Tibial artery (tissue), 4 donors: ENCODE data around the gene UBALD1.
A peak's percentile ranks its signal among the peaks of the same experiment; 100 is the strongest.

Experiments
- DNase-seq, 2 donors: peaks; one replicate each; pipeline ENCODE4 v3.0.0-alpha.2; 2019
- H3K27ac ChIP-seq, 2 donors: fragments of 200-600 bp; sonication (generic) in 1 of 2; 1 replicate in 1 of 2; 2 replicates in 1 of 2; pipeline ENCODE4 v1.5.1; 2018 to 2019; ENCODE audit warnings: mild to moderate bottlenecking in 1 of 2
- H3K27me3 ChIP-seq, 2 donors: fragments of 200-600 bp; sonication (generic) in 1 of 2; one replicate each; pipeline versions ENCODE4 v1.5.1 to v1.6.0; 2016 to 2019
- H3K36me3 ChIP-seq, 3 donors: fragments of 200-600 bp; sonication (generic) in 2 of 3; one replicate each; pipeline ENCODE4 v1.5.1; 2016 to 2019; ENCODE audit warnings: mild to moderate bottlenecking in 2 of 3
- H3K4me1 ChIP-seq, 4 donors: fragments of 200-600 bp; sonication (generic) in 2 of 4; 1 replicate in 3 of 4; 2 replicates in 1 of 4; pipeline ENCODE4 v1.5.1; 2016 to 2019
- H3K4me3 ChIP-seq, 2 donors: fragments of 200-600 bp; sonication (generic) in 1 of 2; 1 replicate in 1 of 2; 2 replicates in 1 of 2; pipeline ENCODE4 v1.5.1; 2018 to 2019; ENCODE audit warnings: mild to moderate bottlenecking in 2 of 2
- H3K9me3 ChIP-seq, 3 donors: fragments of 200-600 bp; sonication (generic) in 1 of 3; one replicate each; pipeline ENCODE4 v1.5.1; 2016 to 2019
- intact Hi-C: fragments of 100-400 bp; cut with DNase I; formaldehyde crosslinking; loops from one replicate; pipeline ENCODE4 v1.15.0; 2023; ENCODE audit warnings: low total_unique reads
- TF ChIP-seq, protein P1 (sequence below), 2 experiments: fragments of 200-600 bp in 1 of 2; fragments of 450-650 bp in 1 of 2; IDR thresholded peaks; one replicate each; pipeline ENCODE4 v1.5.1; 2017 to 2019; ENCODE audit warnings: antibody characterized with exemption in 2 of 2, mild to moderate bottlenecking in 1 of 2, moderate library complexity in 1 of 2

The UBALD1 gene

GRCh38 chr16:4614571-4615383 lies at the start of gene UBALD1:
Gene UBALD1 (minus strand): TSS chr16:4614888. CDS start chr16:4614797, 91 bp downstream.
- H3K27me3 ChIP-seq = no peaks in the 10 kb centered on the region
- H3K27ac ChIP-seq = peak within 1 kb of the TSS; percentile 96 to 99
- H3K4me1 ChIP-seq = peaks cover 0 to 75% (median 62%) of the 10 kb centered on the region in 4 donors
- no peaks in the 10 kb centered on the region for H3K9me3 ChIP-seq
- DNase-seq = peak; percentile 88 to 92
- peak within 1 kb of the TSS; percentile 65 to 79 for H3K4me3 ChIP-seq
- TF ChIP-seq, protein P1, sequence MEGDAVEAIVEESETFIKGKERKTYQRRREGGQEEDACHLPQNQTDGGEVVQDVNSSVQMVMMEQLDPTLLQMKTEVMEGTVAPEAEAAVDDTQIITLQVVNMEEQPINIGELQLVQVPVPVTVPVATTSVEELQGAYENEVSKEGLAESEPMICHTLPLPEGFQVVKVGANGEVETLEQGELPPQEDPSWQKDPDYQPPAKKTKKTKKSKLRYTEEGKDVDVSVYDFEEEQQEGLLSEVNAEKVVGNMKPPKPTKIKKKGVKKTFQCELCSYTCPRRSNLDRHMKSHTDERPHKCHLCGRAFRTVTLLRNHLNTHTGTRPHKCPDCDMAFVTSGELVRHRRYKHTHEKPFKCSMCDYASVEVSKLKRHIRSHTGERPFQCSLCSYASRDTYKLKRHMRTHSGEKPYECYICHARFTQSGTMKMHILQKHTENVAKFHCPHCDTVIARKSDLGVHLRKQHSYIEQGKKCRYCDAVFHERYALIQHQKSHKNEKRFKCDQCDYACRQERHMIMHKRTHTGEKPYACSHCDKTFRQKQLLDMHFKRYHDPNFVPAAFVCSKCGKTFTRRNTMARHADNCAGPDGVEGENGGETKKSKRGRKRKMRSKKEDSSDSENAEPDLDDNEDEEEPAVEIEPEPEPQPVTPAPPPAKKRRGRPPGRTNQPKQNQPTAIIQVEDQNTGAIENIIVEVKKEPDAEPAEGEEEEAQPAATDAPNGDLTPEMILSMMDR (IDR thresholded peaks at IDR 0.05) = peak in 1 of 2 experiments; percentile 9
- H3K36me3 ChIP-seq = peaks cover 3 to 7% (median 4%) of the 10 kb centered on the region in 3 donors
- intact Hi-C loops = loop anchor here (10.0 kb wide), 1 partner anchor 140 kb away; the partner anchor contains the start of genes HMOX2 and NMRAL1

DNA sequence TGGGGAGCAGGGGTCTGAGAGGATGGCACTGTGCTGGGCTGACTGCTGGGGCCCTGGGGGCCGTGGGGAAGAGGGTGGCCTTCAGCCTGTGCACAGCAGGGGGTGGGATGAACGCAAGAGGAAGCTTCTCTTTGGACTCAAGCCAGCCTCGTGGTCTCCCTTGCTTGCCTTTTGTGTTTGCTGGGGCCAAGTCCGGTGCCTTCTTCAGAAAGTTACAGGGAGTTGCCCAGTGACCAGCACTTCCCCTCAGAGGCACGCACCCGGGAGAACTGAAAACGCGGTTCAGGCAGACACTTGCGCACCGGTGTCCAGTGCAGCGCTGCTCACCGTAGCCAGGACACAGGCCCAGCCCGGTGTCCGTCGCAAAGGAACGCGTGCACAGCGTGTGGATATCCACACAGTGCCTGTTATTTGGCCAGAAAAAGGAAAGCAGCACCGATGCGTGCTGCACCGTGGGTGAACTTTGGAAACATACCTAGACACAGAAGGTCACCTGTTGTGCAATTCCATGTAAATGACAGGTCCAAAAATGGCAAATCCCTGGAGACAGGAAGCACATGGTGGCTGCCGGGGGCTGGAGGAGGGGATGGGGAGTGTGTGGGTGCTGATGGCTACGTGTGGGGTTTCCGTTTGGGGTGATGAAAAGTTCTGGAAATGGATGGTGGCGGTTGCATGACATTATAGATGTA lies 49.2 kb upstream of the UBALD1 start:
- TF ChIP-seq, protein P1 (IDR thresholded peaks at IDR 0.05) = no peak
- peak; percentile 78 to 83 for DNase-seq
- no peaks in the 10 kb centered on the region for H3K9me3 ChIP-seq

DNA sequence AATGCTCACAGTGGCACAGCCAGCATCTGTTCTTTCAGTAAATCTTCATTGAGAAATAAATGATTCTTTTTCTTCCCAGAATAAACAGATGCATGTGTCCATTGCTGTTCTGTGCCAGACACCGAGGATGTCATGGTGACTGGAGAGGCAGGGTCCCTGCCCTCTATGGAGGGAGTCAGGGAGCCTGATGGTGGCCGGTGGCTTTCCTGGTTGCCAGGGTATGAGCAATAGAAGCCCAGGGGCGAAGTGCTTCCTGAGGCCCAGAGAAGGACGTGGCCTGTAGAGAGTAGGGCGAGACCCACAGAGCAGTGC lies 48.7 kb upstream of the UBALD1 start:
- Histone ChIP-seq H3K4me1 (peaks cover 0 to 21% (median 5%) of the 10 kb centered on the region in 4 donors), H3K27me3 (no peaks in the 10 kb centered on the region), H3K36me3 (peaks cover 6 to 81% (median 50%) of the 10 kb centered on the region in 3 donors), H3K27ac (no peak overlapping the region), H3K9me3 (no peaks in the 10 kb centered on the region), H3K4me3 (no peak overlapping the region)
- DNase-seq = no peak
- intact Hi-C loops = no loop called here
- TF ChIP-seq, protein P1 (IDR thresholded peaks at IDR 0.05) = no peak

More for the DNA sequence above, 49.2 kb upstream of the UBALD1 start:
- no peak overlapping the region for H3K27ac ChIP-seq
- H3K4me1 ChIP-seq = peaks cover 0 to 21% (median 5%) of the 10 kb centered on the region in 4 donors
- intact Hi-C loops = no loop called here
- H3K4me3 ChIP-seq = no peak overlapping the region
- H3K27me3 ChIP-seq = no peaks in the 10 kb centered on the region
- peaks cover 11 to 81% (median 51%) of the 10 kb centered on the region in 3 donors for H3K36me3 ChIP-seq

GRCh38 chr16:4661661-4662060 lies 47.0 kb upstream of the UBALD1 start:
- no peaks in the 10 kb centered on the region for H3K27me3 ChIP-seq
- intact Hi-C loops = no loop called here
- H3K27ac ChIP-seq = no peak overlapping the region
- H3K36me3 ChIP-seq = peaks cover 8 to 79% (median 48%) of the 10 kb centered on the region in 3 donors
- H3K4me1 ChIP-seq = peaks cover 0 to 21% (median 5%) of the 10 kb centered on the region in 4 donors
- no peak overlapping the region for H3K4me3 ChIP-seq
- H3K9me3 ChIP-seq = no peaks in the 10 kb centered on the region
- no peak for DNase-seq
- TF ChIP-seq, protein P1 (IDR thresholded peaks at IDR 0.05) = no peak

- no peaks in the 10 kb centered on the region for H3K9me3 ChIP-seq
- H3K4me3 ChIP-seq = no peak overlapping the region
- intact Hi-C loops = no loop called here
- H3K27ac ChIP-seq = no peak overlapping the region
- peak in 1 of 2 donors; percentile 71 for DNase-seq
- no peaks in the 10 kb centered on the region for H3K27me3 ChIP-seq
- TF ChIP-seq, protein P1 (IDR thresholded peaks at IDR 0.05) = no peak
- H3K4me1 ChIP-seq = peaks cover 0 to 21% (median 5%) of the 10 kb centered on the region in 4 donors
- peaks cover 11 to 79% (median 47%) of the 10 kb centered on the region in 3 donors for H3K36me3 ChIP-seq
Observed at GRCh38 chr16:4660454-4661007, 45.8 kb upstream of the UBALD1 start.
